Stomach (tissue), 4 donors: Measurements from ENCODE around the gene ZNF892.

ENCODE experiments used
- EP300 ChIP-seq: sonication (generic); formaldehyde crosslinking; IDR thresholded peaks from one replicate; pipeline ENCODE4 v1.6.1; 2017; ENCODE audit warnings: antibody characterized with exemption
- POLR2A ChIP-seq, 4 donors: fragments of 450-650 bp; IDR thresholded peaks; one replicate each; pipeline ENCODE4 v1.6.1; 2016; ENCODE audit warnings: antibody characterized with exemption in 4 of 4, control low read depth in 2 of 4, mild to moderate bottlenecking in 1 of 4, moderate library complexity in 1 of 4
- POLR2AphosphoS5 ChIP-seq, 3 donors: sonication (generic); formaldehyde crosslinking; IDR thresholded peaks; one replicate each; pipeline ENCODE4 v1.6.1; 2016; ENCODE audit warnings: antibody characterized with exemption in 3 of 3
- TF ChIP-seq, protein P1 (sequence below), 7 experiments: fragments of 450-650 bp in 4 of 7; fragments of 200-600 bp in 3 of 7; sonication (generic) in 3 of 7; IDR thresholded peaks; one replicate each; pipeline ENCODE4 v1.5.1; 2016 to 2019; ENCODE audit warnings: antibody characterized with exemption in 7 of 7, control low read depth in 2 of 7, mild to moderate bottlenecking in 1 of 7

DNA sequence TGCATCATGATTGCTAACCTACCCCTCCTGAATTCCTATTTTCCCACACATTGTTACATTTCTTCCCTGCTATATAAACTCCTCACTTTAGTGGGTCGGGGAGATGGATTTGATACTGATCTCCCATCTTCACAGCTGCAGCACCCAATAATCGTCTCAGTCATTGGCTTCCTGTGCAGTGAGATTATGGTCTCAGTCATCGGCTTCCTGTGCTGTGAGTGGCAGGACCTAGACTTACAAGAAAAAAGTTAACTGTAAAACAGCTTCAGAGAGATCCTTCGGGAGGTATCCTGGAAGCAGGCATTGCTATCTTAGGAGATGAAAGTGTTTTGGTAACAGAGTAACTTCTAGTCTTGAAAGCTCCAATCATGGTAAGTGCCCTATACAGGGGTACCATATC is 3.4 kb upstream of the ZNF892 start:
- TF ChIP-seq, protein P1, sequence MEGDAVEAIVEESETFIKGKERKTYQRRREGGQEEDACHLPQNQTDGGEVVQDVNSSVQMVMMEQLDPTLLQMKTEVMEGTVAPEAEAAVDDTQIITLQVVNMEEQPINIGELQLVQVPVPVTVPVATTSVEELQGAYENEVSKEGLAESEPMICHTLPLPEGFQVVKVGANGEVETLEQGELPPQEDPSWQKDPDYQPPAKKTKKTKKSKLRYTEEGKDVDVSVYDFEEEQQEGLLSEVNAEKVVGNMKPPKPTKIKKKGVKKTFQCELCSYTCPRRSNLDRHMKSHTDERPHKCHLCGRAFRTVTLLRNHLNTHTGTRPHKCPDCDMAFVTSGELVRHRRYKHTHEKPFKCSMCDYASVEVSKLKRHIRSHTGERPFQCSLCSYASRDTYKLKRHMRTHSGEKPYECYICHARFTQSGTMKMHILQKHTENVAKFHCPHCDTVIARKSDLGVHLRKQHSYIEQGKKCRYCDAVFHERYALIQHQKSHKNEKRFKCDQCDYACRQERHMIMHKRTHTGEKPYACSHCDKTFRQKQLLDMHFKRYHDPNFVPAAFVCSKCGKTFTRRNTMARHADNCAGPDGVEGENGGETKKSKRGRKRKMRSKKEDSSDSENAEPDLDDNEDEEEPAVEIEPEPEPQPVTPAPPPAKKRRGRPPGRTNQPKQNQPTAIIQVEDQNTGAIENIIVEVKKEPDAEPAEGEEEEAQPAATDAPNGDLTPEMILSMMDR (IDR thresholded peaks at IDR 0.05): no peak
- TF ChIP-seq POLR2AphosphoS5 (IDR thresholded peaks at IDR 0.05) (no peak), POLR2A (IDR thresholded peaks at IDR 0.05) (no peak), EP300 (no peak)
